CMK (cell line): ENCODE results near the gene GPR137B.
"Not testable (repeated sequence)": the region's sequence is repeated elsewhere in the genome, so short reads cannot be mapped to it uniquely, and the experiment has no call there.

ENCODE experiments used
- DNase-seq: peaks from one replicate; pipeline ENCODE4 v3.0.0-alpha.2; 2010; ENCODE audit warnings: low read depth

GPR137B gene

DNA sequence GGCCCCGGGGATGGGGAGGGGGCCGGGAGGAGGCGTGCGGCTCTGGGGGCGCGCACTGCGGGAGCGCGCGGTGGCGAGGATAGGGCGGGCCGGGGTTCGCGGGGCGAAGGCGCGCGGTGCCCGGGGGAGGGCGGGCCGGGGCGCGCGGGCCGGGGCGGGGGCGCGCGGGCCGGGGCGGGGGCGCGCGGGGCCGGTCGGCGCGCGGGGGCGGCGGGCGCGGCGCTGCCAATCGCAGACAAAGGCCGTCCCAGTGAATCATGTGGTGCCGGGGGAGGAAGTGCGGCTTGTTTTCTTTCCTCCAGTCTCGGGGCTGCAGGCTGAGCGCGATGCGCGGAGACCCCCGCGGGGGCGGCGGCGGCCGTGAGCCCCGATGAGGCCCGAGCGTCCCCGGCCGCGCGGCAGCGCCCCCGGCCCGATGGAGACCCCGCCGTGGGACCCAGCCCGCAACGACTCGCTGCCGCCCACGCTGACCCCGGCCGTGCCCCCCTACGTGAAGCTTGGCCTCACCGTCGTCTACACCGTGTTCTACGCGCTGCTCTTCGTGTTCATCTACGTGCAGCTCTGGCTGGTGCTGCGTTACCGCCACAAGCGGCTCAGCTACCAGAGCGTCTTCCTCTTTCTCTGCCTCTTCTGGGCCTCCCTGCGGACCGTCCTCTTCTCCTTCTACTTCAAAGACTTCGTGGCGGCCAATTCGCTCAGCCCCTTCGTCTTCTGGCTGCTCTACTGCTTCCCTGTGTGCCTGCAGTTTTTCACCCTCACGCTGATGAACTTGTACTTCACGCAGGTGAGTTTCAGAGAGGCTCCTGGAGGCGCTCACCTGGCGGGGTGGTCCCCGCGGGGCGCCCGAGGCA is at the start of gene GPR137B:
GPR137B (plus strand) TSS at position 287 of the 851 bp plus-strand sequence; CDS start at position 371, 84 bp downstream.
- DNase-seq: peak; percentile 42

DNA sequence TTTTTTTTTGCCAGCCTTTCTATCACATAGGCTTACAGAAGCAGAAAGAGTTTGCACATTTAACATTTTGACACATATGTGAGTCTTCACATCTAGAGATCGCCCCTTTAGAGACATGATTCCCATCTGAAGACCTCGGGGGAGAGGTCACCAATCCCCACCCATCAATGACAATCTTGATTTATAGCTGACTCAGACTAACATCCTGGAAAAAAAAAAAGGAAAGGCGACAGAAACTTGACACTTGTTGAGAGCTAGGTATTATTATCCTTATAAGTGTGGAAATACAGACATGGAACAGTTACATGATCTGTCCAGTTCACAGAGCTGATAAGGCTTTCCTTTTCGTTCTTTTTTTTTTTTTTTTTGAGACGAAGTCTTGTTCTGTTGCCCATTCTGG is 49.4 kb upstream of the GPR137B start:
- no peak for DNase-seq

DNA sequence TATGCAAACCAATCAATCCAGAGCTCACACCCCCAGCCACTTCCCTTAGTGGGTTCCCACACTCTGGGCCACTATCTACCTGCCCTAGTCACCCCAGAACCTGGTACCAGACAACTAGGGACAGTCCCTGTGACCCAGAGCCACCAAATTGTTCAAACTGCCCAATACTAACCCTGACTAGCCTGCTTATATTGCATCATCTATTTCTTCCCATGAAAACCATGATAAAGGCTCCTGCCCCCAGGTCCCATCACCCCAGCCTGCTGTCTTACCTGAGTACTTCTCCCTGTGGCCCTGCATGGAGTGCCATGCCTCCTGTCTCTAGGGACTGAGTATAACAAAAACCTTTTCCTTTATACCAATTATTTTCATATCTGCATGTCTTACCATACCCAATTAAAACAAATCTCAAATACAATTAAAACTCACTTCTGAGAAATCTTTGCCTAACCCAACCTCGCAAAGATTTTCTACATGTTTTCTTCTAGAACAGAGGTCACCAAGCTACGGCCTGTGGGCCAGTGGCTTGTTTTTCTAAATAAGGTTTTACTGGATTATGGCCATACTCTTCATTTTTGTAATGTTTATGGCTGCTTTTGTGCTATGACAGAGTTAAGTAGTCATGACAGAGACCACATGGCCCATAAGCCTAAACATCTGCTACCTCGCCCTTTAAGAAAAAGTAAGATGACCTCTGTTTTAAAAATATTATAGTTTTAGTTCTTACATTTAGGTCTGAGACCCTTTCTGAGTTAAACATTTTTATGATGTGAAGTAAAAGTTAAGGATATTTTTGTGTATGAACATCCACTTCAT is 46.4 kb upstream of the GPR137B start:
- DNase-seq: no peak

GRCh38 chr1:236096660-236097482 is 45.5 kb upstream of the GPR137B start:
- not testable (repeated sequence) for DNase-seq

DNA sequence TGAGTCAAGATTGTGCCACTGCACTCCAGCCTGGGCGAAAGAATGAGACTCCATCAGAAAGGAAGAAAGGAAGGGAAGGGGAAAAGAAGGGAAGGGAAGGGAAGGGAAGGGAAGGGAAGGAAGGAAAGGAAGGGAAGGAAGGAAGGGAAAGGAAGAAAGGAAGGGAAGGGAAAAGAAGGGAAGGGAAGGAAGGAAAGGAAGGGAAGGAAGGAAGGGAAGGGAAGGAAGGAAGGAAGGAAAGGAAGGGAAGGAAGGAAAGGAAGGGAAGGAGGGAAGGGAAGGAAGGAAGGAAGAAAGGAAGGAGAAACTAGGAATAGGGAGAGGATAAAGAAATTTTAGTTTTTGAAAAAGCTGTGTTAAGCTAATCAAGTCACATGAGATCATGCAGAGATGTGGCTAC is 44.1 kb upstream of the GPR137B start:
- no peak for DNase-seq

DNA sequence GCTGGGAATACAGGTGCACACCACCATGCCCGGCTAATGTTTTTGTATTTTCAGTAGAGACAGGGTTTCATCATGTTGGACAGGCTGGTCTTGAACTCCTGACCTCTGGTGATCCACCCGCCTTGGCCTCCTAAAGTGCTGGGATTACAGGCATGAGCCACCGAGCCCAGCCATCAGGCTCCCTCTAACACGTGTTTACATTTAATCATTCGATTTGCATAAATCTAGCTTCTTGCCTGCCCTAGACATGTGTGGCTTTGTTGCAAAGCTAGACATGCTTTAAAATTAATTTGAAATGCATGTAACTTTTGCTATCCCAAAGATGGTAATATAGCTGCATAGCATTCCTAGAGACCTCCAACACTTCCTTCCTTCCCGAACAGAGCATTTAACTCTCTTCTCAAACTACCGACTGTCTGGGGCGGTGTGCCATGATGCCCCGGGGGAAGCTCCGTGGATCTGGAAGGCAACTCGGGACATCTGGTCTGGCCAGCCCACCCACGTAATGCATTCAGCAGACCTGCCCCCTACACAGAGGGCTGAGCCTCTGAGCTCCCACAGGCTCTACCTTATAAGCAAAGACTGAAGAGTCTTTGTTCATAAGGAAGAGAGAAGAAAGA is 42.9 kb upstream of the GPR137B start:
- DNase-seq: no peak

- DNase-seq: no peak
These were observed 41.5 kb upstream of the GPR137B start for GRCh38 chr1:236100799-236101198.

DNA sequence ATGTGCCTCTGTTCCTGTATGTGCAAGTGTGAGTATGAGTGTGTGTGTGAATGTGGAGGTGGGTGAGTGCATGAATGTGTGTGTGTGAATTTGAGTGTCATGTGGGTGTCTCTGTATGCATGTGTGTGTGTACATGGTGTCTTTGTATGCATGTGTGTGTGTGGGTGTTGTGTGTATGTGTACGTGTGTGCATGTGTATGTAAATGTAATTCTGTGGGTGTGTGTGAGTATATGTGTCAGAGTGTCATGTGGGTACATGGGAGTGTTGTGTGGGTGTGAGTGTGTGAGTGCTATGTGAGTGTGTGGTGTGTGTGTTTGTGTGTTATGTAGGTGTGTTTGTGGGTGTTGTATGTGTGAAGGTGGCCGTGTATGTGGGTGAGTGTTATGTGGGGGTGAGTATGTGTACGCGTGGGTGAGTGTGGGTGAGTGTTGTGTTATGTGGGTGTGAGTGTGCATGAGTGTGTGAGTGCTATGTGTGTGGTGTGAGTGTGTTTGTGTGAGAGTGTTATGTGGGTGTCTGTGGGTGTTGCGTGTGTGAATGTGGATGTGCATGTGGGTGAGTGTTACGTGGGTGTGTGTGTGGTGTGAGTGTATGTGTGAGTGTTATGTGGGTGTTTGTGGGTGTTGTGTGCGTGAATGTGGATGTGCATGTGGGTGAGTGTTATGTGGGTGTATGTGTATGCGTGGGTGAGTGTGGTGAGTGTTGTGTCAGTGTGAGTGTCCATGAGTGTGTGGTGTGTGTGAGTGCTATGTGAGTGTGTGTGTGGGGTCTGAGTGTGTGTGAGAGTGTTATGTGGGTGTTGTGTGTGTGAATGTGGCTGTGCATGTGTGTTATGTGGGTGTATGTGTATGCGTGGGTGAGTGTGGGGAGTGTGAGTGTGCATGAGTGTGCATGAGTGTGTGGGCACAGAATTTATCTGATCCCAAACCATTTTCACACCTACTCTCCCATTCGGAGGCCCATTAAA is 40.8 kb upstream of the GPR137B start:
- no peak for DNase-seq

- no peak for DNase-seq
These were observed 39.7 kb upstream of the GPR137B start for GRCh38 chr1:236102611-236103010.

- no peak for DNase-seq
These were observed 39.3 kb upstream of the GPR137B start for GRCh38 chr1:236103059-236103458.

DNA sequence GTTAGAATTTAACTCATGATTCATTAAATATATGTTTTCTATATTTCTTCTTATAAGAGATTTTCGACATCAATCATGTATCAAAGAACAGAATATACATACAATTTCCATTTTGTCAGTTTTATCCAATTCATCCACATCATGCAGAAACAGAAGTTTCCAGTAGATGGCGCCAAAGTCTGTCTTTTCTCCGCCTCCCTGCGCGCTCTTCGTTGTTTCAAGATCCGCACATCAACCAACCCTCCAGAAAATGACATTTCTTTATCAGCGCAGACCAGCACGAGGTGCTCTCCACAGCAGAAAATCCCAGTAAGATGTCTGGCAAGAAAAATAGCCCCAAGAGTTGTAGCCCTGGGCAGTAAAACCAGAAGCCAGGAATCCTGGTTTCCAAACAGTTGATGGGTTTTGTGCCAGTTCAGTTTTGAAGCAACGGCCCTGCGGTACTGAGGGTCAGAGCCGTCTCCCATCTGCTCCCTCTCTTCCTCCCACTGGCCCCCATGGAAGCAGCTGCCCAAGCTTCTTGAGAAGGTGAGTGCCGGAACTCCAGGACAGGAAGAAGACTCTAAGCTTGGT is 38.6 kb upstream of the GPR137B start:
- DNase-seq: peak; percentile 38

- no peak for DNase-seq
These were observed 35.0 kb upstream of the GPR137B start for GRCh38 chr1:236107121-236107907.

DNA sequence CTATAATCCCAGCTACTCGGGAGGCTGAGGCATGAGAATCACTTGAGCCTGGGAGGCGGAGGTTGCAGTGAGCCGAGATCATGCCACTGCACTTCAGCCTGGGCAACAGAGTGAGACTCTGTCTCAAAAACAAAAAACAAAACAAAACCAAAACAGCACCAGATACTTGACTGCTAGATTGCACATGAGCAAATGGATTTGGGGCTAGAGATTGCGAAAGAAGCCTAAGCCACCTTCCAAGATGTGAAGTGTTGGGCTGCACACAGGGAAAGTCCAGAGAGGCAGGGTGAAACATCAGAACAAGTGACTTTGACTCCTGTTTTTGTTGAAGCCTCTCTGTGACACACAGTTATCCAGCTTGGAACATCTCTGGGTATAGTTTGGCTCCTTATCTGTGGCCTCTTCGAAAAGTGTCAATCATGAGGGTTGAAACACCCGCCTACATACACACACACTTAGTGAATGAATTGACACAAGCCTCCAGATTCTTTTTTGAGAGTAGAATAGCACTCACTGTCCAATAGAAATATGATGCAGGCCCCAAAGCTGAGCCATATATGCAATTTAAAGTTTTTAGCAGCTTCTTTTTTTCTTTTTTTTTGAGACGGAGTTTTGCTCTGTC is 34.2 kb upstream of the GPR137B start:
- no peak for DNase-seq

DNA sequence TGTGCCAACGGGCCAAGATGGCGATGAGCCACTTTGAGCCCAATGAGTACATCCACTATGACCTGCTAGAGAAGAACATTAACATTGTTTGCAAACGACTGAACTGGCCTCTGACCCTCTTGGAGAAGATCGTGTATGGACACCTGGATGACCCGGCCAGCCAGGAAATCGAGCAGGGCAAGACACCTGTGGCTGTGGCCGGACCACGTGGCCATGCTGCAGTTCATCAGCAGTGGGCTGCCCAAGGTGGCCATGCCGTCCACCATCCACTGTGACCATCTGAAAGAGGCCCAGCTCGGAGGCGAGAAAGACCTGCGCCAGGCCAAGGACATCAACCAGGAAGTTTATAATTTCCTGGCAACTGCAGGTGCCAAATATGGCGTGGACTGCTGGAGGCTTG is 32.2 kb upstream of the GPR137B start:
- DNase-seq: no peak

- DNase-seq: no peak
These were observed 30.6 kb upstream of the GPR137B start for GRCh38 chr1:236111527-236112331.

GRCh38 chr1:236112332-236112627 is 30.1 kb upstream of the GPR137B start:
- DNase-seq: no peak

- DNase-seq: no peak
These were observed 28.9 kb upstream of the GPR137B start for GRCh38 chr1:236113324-236114032.
